Measurements from ENCODE around the gene NADSYN1. TPM values are rescaled to one million over a fixed set of nuclear protein-coding genes. Genes with fewer than 3 reads are reported as not detected.

The NADSYN1 gene
- total and polyA plus RNA-seq, 4 donors = 62.8 to 79.3 (median 65.0) TPM

- Histone ChIP-seq H3K9ac (ENCODE audit: insufficient read depth in 1 of 2, low read length in 2 of 2) (no peak overlapping the region), H3K4me3 (no peak overlapping the region), H3K4me1 (ENCODE audit: control insufficient read depth in 5 of 5, insufficient read depth in 5 of 5, low read length in 5 of 5) (peaks cover 0 to 23% (median 10%) of the 10 kb centered on the region in 5 donors), H3K9me3 (ENCODE audit: control insufficient read depth in 4 of 4, insufficient read depth in 3 of 4, low read length in 3 of 4) (no peaks in the 10 kb centered on the region), H3K36me3 (ENCODE audit: control insufficient read depth in 4 of 4, insufficient read depth in 4 of 4, low read length in 4 of 4) (peaks cover 0 to 37% (median 19%) of the 10 kb centered on the region in 4 donors), H3K27ac (ENCODE audit: low read depth in 1 of 2, low read length in 1 of 2) (no peak overlapping the region), H3K27me3 (ENCODE audit: control insufficient read depth in 3 of 3, insufficient read depth in 3 of 3, low read length in 2 of 3) (no peaks in the 10 kb centered on the region)
- TF ChIP-seq CTCF (IDR thresholded peaks at IDR 0.05; ENCODE audit: control extremely low read depth, extremely low read depth) = no peak
- ATAC-seq (ENCODE audit: insufficient read depth, low FRiP score) = no peak
- DNase-seq = no peak
- WGBS, 2 donors = 93 to 97% methylated on average over 23 of the region's 23 CpGs
These were observed 37.2 kb downstream of the NADSYN1 start for GRCh38 chr11:71490044-71490730.

- Histone ChIP-seq H3K36me3 (ENCODE audit: control insufficient read depth in 4 of 4, insufficient read depth in 4 of 4, low read length in 4 of 4) (peaks cover 0 to 38% (median 17%) of the 10 kb centered on the region in 4 donors), H3K27ac (ENCODE audit: low read depth in 1 of 2, low read length in 1 of 2) (no peak overlapping the region), H3K4me1 (ENCODE audit: control insufficient read depth in 5 of 5, insufficient read depth in 5 of 5, low read length in 5 of 5) (peaks cover 0 to 23% (median 10%) of the 10 kb centered on the region in 5 donors), H3K27me3 (ENCODE audit: control insufficient read depth in 3 of 3, insufficient read depth in 3 of 3, low read length in 2 of 3) (no peaks in the 10 kb centered on the region), H3K4me3 (no peak overlapping the region), H3K9me3 (ENCODE audit: control insufficient read depth in 4 of 4, insufficient read depth in 3 of 4, low read length in 3 of 4) (no peaks in the 10 kb centered on the region), H3K9ac (ENCODE audit: insufficient read depth in 1 of 2, low read length in 2 of 2) (no peak overlapping the region)
- 96 to 97% methylated on average over 25 to 28 of the region's 28 CpGs for WGBS, 2 donors
- TF ChIP-seq CTCF (IDR thresholded peaks at IDR 0.05; ENCODE audit: control extremely low read depth, extremely low read depth) = no peak
- ATAC-seq (ENCODE audit: insufficient read depth, low FRiP score) (no peak), DNase-seq (no peak)
These were observed 37.9 kb downstream of the NADSYN1 start for GRCh38 chr11:71490731-71491390.

GRCh38 chr11:71491531-71491930 is 38.5 kb downstream of the NADSYN1 start:
- DNase-seq (no peak), ATAC-seq (ENCODE audit: insufficient read depth, low FRiP score) (no peak)
- no peaks in the 10 kb centered on the region for H3K27me3 ChIP-seq (ENCODE audit: control insufficient read depth in 3 of 3, insufficient read depth in 3 of 3, low read length in 2 of 3)
- peaks cover 0 to 3% (median 0%) of the 10 kb centered on the region in 4 donors for H3K9me3 ChIP-seq (ENCODE audit: control insufficient read depth in 4 of 4, insufficient read depth in 3 of 4, low read length in 3 of 4)
- H3K36me3 ChIP-seq (ENCODE audit: control insufficient read depth in 4 of 4, insufficient read depth in 4 of 4, low read length in 4 of 4) = peaks cover 0 to 41% (median 14%) of the 10 kb centered on the region in 4 donors
- H3K27ac ChIP-seq (ENCODE audit: low read depth in 1 of 2, low read length in 1 of 2) = no peak overlapping the region
- no peak for TF ChIP-seq CTCF (IDR thresholded peaks at IDR 0.05; ENCODE audit: control extremely low read depth, extremely low read depth)
- H3K4me1 ChIP-seq (ENCODE audit: control insufficient read depth in 5 of 5, insufficient read depth in 5 of 5, low read length in 5 of 5) = peaks cover 0 to 23% (median 10%) of the 10 kb centered on the region in 5 donors
- H3K9ac ChIP-seq (ENCODE audit: insufficient read depth in 1 of 2, low read length in 2 of 2) = no peak overlapping the region
- 94 to 96% methylated on average over 19 of the region's 19 CpGs for WGBS, 2 donors
- H3K4me3 ChIP-seq = no peak overlapping the region

All from lung (tissue), 12 donors.